HPDE6-E6E7 (cell line): ENCODE data around the gene SYMPK.

Experiments
- DNase-seq: peaks from one replicate; pipeline ENCODE4 v3.0.0; 2011; ENCODE audit warnings: missing footprints; ENCODE audit errors: extremely low spot score

The SYMPK gene

DNA sequence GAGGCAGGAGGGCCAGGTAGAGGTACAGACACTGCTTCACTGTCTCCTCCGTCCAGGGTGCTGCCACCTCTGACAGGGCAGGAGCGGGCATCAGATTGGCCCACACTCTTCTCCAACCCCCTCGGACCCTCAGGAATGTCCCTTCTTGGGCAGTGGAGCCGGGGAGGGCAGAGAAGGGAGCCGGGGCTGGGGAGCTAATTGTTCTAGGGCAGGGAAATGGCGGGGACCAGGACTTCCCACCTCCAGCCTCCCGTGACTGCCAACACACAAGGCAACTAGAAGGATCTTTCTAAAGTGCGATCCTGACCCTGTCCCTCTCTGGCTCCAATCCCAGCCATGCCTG, 37.7 kb downstream of the SYMPK start:
- DNase-seq, result no peak

DNA sequence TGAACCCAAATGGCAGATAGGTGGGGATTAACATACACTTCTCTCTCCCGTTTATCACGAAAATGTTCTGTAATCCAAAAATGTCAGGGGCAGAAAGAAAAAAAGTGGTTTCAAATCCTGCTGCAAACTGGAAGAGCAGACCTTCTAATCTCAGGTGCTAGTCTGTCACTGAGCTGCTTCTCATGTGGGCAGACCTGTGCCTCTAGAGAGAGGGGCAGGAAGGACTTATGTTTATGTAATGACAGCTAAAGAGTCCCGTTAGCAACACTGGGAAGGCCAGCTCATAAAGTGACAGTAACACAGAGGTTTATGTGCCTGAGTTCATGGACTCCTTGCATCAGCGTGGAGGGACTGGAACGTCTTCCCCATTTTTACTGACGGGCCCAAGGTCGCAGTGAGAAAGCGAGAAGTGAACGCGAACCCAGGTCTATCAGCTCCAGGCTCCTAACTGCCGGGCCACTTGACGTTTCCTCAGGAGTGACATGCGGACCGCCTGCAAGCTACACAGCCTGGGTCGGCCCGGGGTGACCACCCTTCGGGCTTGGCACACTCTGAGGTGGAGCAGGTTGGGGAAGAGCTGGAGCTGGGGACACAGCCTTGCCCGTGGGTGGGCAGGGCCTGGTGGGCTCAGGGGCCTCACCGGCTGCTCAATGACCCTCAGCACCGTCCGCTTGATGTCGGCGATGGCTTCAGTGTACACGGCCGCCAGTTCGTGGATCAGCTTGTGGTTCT, 38.2 kb downstream of the SYMPK start:
- no peak for DNase-seq

DNA sequence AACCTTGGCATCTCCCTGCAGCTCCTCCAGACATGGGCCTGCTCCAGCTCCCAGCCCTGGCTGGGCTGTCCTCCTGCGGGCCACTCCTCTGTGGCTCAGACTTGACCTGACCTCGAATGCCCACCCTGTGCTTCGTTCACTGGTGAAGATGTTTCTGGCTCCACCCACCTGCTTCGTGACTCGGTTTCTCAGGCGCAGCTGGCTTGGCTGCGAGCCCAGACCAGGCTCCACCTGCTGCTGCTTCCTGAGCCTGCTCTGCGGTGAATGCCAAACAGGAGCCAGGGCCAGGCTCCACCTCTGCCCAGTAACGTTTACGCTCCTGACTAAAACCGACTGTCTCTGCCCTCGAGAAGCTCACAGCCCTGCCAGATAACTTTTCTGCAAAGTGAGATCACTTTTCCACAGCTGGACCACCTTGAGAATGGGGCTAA, 38.9 kb downstream of the SYMPK start:
- DNase-seq, result peak; percentile 42

DNA sequence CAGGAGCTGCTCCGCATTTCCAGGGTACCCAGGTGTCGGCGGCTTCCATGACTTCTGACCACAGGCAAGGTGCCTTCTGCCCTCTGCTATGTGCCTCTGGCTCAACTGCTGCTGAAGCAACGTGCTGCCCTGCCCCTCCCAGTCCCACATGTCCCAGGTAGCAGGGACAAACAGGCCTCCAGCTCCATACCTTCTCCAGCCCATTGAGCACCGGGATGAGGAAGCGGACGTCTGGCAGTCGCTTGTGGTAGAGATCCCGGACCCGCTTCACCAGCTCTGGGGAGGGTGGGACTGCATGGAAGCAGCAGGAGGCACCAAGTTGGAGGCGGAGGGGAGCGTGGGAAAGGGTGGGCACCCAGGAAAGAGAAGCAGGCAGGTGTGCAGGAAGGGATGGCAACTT, 39.8 kb downstream of the SYMPK start:
- DNase-seq, result no peak

DNA sequence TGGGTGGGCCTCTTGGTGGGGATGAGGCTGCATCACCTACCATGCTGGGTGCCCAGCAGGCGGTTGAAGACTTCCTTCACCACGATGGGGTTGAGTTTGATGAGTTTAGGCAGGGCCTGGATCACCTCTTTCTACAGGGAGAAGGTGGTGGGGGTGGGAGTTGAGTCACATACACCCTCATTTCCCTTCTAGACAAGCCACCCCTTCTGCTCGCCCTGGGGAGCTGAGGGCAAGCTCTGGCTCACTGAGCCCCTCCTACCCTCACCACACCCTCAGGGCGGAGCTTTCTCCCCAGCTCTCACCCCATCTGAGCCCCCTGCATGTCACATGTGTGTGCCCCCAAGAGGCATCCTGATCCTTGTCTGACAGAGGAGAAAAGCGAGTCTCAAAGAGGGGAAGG, 40.2 kb downstream of the SYMPK start:
- DNase-seq, result no peak

DNA sequence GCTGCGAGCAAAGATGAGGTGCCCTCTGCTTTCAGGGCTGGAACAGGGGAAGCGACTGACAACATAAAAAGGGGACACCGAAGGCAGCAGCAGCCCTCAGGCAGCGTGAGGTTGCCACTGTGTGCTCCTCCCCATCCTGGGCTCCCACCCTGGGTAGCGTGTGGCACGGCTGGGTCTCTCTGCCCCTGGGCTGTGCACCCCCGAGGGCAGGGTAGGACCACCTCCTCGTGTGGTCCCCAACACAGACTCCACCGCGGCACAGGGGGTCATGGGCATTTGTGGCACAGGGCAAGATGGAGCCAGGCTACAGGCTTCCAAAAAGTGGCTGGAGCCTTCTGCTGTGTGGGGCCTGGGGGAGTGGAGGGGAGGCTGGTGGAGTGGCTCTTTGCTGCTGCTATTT, 41.4 kb downstream of the SYMPK start:
- DNase-seq, result no peak

DNA sequence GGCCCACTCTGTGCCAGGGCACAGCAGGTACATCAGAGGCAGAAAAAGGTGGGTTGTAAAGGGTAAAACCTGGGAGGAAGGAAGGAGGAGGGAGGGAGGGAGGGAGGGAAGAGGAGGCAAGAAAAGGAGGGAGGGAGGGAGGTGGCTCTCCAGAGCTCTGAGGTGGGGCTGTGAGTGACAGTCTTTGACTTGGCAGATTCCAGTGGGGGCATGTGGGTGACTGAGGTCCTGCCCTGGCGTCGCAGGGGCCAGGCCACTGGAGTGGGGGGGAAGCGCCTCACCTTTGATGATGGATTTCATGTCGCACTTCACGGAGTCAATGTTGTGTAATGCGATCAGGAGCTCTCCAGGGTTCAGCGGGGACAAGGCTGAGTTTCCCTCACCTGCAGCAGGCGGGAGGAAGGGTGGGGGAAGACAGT, 41.8 kb downstream of the SYMPK start:
- no peak for DNase-seq

DNA sequence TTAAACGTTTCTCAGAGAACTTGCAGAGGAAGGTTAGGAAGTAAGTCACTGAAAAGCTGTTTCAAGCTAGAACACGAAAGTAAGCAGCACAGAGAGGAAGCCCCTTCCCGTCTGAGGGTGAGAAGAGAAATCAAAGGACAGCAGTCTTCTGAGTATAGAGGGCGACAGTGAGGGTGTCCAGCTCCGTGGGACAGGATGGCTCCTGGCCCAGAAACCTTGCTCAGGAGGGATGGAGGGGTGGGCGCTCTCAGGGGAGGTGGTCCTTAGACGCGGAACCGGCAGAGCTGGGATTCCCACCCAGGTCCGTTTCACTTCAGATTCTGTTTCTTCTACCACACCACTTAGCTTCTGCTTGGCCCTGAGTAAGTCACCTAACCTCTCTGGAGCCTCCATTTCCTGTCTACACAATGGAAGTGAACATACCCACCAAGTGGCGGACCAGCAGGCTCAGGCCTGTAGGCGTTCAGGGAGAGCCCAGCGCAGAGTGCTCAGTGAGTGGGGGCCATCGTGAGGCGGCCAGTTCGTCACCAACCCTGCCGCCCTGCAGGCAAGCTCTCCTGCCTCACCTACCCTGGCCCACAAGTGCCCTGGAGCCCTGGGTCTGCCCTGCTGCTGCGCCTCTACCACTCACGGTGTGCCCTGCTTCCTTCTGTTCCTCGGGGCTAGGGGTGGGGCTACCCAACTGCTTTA, 42.4 kb downstream of the SYMPK start:
- DNase-seq, result no peak

DNA sequence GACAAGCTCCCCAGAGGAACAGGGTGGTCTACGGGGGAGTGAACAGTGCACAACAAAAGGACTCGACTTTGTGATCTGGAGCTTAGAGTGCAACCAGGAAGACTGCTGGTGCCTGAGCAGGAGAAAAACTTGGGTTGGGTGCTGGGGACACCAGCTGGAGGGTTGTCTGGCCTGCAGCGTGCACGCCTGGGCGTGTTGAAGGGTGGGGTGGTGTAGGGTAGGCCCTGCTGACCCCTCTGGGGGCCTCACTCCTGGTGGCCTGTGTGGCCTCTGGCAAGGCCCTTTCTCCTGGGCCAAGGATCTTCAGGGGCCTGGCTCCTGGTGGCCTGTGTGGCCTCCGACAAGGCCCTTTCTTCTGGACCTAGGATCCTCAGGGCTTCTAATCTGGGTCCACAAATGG, 43.2 kb downstream of the SYMPK start:
- no peak for DNase-seq

DNA sequence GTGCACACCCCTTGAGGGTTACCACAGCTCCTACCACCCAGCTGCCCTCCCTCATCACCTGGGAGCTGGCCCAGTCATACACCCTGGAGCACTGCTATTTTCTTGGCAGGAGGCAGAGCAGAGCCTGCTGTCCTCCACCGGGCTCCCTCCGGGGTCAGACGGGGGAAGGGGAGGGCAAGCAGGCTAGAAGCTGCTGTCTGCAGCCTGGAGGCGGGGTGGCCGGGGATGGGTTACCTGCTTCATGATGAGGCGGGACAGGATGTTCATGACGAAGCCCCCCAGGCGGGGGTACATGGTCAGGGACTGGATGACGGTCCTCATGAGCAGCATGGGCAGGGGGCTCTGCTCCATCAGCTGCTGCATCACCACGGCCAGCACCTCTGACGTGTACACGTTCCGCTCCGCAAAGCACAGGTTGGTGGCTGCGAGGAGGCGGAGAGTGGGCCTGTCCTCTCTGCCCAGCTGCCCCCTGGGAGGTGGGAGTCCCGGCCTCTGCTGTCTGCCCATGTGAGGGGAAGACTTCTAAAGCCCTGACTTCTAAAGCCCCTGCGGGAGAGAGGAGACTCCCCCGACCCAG, 45.1 kb downstream of the SYMPK start:
- peak; percentile 37 for DNase-seq

DNA sequence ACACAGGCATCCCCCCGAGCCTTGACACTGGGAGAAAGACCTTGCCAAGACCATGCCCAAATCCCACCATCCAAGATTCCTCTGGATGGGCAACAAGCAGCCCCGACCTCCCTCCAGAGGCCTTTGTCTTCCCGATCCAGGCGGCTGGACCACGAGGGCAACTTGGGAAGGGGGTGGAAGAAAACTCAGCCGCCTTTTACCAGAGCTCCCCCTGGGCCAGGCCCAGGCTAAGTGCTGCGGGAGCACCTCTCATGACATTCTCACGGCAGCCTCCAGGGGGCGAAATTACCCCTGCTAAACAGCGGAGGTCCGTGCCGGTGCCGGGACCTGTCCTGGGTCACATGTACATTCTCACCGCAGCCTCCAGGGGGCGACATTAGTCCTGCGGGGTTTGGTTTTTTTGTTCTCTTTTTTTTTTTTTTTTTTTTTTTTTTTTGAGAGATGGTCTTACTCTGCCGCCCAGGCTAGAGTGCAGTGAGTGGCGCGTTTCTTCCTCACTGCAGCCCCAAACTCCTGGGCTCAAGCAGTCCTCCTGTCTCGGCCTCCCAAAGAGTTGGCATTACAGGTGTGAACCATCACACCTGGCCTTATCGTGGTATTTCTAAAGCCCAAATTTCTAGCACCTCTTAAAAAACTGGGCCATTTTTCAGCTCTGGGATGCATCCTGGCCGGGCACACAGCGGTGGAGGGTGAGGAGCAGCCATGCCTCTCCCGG, 45.8 kb downstream of the SYMPK start:
- peak; percentile 99 for DNase-seq

DNA sequence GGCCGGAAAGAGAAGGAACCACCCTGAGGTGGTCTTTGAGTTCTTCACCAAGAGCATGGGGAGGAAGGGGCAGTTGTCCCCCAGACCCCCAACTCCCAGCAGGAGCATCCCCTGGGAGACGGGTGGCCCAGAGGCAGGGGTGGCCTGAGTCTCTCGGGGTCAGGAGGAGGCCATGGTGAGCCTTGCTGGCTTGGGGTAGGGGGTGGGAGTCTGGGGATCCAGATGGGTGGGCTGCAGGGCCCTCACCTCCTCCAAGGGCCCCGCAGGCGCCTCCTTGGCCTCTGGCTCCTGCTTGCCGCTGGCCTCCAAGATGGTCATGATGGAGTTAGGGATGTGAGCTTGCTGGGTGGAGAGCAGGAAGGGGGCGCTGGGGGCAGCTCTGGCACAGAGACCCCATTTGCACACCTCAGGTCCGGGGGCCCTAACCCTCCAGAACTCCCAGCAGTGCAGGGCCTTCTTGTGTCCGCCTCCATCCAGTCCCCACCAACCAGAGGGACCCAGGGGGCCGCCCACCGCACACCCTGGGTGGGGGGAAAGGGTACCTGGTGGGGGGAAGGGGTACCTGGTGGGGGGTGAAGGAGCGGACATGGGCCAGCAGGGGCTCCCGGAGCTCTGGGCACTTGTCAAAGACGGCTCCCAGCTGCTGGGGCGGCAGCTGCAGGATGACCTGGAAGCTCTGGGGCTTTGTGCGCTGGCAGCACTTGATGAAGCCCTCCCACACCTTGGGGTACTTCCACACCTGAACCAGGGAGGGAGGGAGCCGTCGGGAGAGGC, 46.5 kb downstream of the SYMPK start:
- DNase-seq, result no peak

DNA sequence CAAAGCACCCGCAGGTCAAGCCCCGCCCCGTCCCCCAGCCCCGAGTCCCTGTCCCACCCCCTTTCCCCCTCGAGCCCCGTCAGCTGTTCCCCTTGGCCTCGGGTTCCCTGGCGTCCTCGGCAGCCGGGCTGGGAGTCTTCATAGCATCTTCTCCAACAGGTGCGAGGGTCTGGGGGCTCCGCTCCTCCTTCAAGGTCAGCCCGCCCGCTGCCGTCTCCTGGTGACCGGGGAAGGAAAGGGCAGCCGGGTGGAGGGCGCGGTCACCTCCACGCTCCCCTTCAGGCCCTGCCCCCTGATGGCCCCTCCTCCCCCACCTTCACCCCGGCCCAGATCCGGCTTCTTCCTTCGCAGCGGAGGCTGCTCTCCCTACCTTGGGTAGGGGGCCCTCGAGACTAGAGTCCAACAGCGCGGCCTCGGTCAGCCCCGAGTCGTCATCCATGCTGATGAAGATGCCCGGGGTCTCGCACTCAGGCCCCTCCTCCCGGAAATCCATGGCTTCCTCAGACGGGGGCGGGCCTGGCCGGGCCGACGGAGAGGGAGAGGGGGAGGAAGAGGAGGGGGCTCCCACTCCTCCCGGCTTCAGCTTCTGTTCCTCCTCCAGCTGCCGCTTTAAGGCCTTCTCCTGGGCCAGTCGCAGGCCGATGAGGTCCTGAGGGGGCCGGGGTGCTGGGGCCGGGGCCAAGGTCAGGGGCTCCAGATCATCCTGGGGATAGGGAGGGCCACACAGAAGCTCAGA, 47.3 kb downstream of the SYMPK start:
- DNase-seq, result no peak

DNA sequence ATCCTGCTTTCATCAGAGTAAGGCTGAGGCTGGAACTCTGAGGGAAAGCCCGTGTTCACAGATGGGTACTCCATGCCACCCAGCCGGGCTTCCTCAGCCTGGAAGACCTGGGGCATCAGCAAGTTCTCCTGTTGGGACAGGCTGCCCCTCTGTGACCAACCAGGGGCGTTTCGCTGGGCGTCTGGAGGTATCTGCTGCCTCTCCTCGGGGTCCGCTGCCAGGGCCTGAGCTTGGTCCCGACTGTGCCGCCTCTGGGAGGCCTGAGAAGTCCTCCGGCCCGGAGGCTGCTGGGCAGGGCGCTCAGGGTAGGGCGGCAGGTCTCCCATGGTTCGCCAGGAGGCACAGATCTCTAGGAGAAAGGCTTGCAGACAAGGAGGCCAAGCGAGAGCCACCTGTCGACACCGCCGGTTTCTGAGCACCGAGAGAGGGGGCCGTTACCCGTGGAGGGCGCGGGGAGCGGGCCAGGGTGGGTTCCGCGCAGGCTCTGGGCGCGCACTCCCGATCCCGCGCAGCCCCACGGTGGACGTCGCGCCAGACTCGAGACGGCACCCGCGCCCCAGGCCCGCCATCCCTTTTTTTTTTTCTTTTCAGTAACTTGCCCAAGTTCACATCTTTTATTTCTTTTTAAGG, 48.0 kb downstream of the SYMPK start, which contains the start of gene RSPH6A:
Gene RSPH6A (minus strand): TSS at position 458 of the 630 bp plus-strand sequence. CDS start 132 bp downstream, at position 326.
- DNase-seq, result no peak

DNA sequence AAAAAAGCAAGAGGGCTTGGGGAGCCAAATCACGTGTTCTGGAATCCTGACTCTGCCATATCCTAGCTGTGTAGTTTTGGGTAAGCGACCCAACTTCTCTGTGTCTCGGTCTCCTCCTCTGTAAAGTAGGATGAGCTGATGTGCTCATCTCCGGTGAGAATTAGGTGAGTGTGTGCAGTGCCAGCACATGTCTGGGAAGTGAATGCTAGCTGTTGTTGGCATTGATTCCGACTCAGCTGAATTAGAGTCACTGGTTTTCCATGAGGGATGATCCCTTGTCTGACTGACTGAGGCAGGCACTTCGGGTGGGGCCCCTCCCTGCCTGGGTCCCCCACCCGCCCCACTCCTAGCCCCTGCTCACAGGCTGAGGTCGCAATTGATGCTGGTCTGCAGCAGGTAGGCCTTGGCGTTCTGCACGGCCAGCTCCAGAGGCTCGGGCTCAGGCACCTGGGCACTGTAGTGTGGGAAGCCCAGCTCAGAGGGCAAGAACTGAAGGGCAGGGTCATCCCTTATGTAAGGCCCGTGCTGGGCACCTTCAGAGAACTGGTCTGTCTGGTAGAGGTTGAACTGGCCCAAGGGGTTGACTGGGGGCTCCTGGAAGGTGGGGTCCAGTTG, 48.7 kb downstream of the SYMPK start:
- DNase-seq, result no peak

DNA sequence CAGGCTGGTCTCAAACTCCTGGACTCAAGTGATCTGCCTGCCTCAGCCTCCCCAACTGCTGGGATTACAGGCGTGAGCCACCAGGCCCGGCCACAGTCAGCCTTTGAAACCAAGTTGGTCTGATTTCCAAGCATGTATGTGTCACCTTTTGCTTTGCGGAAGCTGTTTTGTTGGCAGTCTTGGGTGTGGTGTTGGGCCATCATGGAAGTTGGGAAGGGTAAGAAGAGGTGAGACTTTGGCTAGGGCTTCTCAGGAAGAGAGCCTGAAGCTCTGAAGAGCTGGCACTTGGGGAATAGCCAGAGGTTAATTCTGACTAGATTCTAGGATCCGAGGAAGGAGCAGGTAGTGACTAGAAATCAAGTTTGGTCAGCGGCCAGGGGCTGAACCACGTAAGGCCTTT, 50.6 kb downstream of the SYMPK start:
- no peak for DNase-seq

DNA sequence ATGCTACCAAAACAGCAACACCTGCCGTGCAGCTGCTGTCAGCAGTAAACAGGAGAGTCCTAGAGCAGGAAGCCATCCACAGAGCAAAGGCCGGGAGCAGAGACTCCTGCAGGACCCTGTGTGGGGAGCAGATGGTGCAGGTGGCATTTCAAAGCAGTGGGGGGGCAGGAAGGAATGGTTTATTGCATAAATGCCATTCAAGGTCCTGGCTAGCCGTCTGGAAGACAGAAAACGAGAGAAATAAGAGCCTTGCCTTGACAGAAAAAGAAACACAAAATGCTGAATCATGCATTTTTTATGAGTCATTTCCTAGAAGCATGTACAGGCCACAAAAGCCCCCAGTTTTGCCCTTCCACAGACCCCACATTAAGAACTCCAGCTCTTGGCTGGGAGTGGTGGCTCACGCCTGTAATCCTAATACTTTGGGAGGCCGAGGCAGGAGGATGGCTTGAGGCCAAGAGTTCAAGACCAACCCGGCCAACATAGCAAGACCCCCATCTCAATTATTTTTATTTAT, 53.2 kb downstream of the SYMPK start:
- no peak for DNase-seq

DNA sequence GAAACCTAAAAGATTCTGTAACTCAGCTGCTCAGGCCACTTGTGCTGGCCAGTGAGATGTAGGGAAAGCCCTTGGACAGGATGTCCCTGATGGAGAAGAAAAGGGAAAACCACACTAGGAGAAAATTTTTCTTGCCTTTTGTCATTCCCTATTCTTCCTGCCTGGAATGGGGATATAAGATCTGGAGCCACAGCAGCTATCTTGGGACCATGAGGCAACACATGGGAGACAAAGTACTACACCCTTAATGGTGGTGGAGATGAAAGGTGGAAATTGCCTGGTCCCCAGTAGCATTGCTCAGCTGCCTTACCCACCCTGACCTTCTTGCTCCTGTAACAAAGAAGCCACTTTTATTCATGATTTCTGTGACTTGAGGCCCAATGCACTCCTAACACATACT, 57.2 kb downstream of the SYMPK start:
- DNase-seq, result no peak

DNA sequence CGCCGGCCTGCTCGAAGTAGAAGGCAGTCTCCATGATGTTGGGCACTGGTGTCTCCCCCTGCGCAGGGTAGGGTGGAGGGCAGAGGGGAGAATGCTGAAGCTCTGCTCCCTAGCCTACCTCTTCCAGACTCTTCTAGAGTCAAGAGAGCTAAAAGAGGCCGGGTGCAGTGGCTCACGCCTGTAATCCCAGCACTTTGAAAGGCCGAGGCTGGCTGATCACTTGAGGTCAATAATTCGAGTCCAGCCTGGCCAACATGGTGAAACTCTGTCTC, 58.1 kb downstream of the SYMPK start:
- no peak for DNase-seq
